ENCODE data around the gene CNDP2.
"Not testable (repeated sequence)": the region's sequence is repeated elsewhere in the genome, so short reads cannot be mapped to it uniquely, and the experiment has no call there.

CNDP2 gene

DNA sequence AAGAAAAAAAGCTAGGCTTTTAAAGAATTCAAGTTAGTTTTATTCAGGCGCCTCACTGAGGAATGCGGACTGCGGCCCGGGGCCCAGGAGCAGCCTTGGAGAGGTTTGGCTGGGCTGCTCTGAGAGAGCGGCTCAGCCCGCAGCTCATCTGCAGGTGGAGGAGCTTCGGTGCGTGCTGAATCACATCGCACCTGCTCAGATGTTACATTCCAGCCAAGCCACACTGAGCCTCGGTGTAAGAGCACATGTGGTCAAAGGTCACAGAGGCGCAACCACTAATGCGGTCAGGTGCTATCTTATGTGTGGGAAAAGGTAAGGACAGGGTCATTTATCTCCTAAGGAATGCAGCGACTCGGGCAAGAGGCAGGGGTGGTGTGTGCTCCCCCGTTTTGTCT is 21.1 kb downstream of the CNDP2 start:
- DNase-seq (ENCODE audit: low read depth, low spot score), result no peak

DNA sequence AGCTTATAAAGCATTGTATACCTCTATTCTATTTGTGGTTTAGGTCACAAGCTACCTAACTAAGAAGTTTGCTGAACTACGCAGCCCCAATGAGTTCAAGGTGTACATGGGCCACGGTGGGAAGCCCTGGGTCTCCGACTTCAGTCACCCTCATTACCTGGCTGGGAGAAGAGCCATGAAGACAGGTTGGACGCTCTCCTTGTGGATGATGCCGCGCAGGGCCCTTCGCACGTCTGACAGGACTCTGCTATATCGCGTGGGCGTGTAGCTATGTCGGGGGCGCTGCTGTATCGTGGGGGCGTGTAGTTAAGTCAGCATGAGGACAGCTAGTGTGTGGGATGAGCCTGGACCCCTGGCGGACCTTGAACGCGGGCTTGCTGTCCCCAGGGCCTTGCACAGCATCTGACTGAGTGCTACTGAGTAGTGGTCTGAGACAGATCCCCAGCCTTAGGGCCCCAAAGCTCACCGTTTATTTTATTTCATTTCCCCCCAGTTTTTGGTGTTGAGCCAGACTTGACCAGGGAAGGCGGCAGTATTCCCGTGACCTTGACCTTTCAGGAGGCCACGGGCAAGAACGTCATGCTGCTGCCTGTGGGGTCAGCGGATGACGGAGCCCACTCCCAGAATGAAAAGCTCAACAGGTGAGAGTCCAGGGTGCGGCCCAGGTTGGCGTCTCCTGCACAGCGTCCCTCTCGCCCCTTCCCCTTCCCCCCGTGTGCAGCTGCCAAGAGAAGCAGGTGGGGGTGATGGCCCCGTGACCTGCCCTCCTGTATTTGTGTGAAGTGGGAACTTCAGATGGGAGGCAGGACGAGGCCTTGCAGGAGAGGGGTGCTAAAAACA is 22.5 kb downstream of the CNDP2 start:
- no peak for DNase-seq (ENCODE audit: low read depth, low spot score)

GRCh38 chr18:74519320-74520095 is 23.3 kb downstream of the CNDP2 start:
- DNase-seq (ENCODE audit: low read depth, low spot score), result no peak

- no peak for DNase-seq (ENCODE audit: low read depth, low spot score)
Measured at GRCh38 chr18:74520096-74520833, 24.1 kb downstream of the CNDP2 start.

DNA sequence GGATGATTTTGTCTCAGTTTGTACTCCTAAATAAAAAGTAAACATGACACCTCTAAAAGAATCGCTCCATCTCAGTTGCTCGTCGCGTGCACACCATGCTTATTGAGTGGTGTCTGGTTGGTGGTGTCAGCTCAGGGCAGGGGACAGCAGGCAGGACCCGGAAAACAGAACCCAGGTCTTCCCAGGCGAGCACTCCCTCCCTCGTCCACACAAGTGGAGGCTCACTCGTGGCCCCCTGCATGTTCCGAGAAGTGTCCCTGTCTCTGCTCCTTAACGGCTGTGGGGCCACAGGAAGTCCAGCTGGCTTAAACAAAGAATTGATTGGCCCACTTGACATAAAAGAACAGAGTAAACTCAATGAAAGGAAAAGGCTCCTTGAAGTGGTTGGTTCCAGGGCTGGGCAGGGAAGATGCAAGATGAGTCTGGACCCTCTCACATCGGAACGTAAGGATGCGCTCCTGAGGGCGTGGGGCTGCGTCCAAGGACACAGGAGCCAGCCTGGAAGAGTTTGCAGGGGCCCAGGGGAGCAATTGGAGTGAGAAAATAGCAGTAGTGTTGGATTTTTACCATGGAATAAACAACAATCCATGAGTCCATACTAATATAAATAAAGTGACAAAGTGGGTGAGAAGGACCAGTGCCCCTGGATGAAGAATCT is 25.0 kb downstream of the CNDP2 start:
- DNase-seq (ENCODE audit: low read depth, low spot score), result no peak

GRCh38 chr18:74522635-74523548 is 26.7 kb downstream of the CNDP2 start:
- no peak for DNase-seq (ENCODE audit: low read depth, low spot score)

- DNase-seq (ENCODE audit: low read depth, low spot score), result no peak
Measured at GRCh38 chr18:74524097-74524496, 27.9 kb downstream of the CNDP2 start.

DNA sequence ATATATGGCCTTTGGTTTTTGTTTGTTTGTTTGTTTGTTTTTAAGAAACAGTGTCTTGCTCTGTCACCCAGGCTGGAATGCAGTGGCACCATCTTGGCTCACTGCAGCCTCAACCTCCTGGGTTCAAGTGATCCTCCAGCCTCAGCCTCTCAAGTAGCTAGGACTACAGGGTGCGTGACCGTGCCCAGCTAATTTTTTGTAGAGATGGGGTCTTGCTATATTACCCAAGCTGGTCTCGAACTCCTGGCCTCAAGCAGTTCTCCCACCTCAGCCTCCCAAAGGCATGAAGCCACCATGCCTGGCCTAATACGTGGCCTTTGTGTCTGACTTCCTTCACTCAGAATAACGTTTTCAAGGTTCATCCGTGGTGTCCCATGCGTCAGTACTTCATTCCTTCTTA is 28.8 kb downstream of the CNDP2 start:
- DNase-seq (ENCODE audit: low read depth, low spot score), result not testable (repeated sequence)

DNA sequence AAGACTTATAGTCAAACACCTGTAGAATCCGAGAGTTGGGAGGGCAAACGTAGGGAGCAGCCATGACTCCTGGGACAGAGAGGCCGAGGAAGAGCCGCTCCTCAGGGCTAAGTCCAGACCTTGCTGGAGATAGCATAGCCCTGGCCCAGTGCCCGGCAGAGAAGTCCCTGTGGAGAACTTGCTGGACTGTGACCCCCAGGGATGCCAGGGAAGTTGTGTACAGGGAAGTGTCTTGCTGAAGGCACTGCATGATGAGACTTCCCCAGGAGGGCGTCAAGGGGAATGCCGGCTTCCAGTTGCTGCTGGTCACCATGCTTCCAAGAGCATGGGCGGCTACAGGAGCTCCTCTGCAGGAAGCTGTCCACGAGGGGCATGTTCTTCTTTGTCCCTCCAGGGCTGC is 29.6 kb downstream of the CNDP2 start:
- no peak for DNase-seq (ENCODE audit: low read depth, low spot score)

- DNase-seq (ENCODE audit: low read depth, low spot score), result no peak
Measured at GRCh38 chr18:74526488-74526887, 30.3 kb downstream of the CNDP2 start.

DNA sequence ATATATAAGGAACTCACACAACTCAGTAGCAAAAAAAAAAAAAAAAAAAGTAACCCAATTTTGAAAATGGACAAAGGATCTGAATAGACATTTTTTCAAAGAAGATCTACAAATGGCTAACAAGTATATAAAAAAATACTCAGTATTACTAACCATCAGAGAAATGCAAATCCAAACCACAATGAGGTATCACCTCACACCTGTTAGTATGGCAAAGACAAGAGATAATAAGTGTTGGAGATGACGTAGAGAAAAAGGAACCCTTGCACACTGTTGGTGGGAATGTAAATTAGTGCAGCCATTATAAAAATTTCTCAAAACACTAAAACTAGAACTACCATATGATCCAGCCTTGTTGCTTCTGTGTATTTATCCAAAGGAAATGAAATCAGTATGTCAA is 32.3 kb downstream of the CNDP2 start:
- no peak for DNase-seq (ENCODE audit: low read depth, low spot score)

- DNase-seq (ENCODE audit: low read depth, low spot score), result no peak
Measured at GRCh38 chr18:74528913-74529312, 32.8 kb downstream of the CNDP2 start.

- no peak for DNase-seq (ENCODE audit: low read depth, low spot score)
Measured at GRCh38 chr18:74529378-74529777, 33.2 kb downstream of the CNDP2 start.

DNA sequence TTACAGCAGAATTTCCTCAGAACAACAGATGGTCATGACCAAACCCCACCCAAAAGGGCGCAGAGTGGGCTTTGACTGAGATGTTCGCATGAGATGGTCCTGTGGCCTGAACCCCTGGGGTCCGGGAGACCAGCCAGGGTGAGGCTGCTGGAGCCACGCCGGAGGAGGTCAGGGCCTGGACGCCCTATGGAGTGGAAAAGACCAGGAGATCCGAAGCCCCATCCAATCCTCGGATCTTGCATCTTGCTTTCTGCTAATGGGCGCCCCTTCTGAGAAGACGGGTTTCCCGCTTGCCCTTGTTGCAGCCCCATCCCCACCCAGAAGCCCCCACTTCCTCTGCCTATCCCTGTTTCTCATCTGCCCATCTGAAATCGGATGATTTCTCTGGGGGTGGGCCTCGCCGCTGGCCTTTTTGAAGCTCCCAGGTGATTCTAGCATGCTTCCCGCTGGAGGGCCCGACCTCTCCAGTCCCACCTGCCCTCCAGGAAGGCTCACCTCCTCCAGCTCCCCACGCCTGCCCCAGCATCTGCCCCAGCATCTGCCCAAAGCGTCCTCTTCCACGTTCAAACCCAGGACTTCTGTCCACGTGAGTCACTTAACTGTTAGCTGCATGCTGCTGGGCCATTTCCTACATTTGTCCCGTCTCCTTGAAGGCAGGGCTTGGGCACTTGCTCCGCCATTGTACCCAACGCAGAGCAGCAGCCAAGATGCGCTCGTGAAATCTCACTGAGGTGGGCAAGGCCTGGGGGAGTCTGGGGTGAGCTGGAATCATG is 33.8 kb downstream of the CNDP2 start:
- DNase-seq (ENCODE audit: low read depth, low spot score), result no peak

- no peak for DNase-seq (ENCODE audit: low read depth, low spot score)
Measured at GRCh38 chr18:74530584-74530862, 34.4 kb downstream of the CNDP2 start.

DNA sequence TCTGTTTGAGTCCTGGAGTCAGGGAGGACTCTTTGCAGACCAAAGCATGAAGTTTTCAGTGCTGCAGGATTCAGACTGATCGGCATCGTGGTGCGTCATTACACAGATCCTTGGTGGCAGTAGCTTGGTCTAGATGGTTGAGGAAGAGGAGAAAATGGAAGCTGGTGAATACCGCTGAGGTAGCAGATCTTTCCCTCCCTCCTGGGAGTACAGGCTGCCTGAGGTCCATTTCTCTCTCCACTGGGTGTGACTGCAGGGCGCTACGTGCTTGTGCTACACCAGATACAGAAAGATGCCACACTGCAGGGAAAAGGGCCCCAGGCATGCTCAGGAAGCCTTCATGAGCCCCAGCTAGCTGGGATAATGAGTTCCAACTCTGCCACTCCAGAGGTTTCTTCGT is 34.9 kb downstream of the CNDP2 start:
- no peak for DNase-seq (ENCODE audit: low read depth, low spot score)

GRCh38 chr18:74532511-74533025 is 36.4 kb downstream of the CNDP2 start:
- DNase-seq (ENCODE audit: low read depth, low spot score), result no peak

GRCh38 chr18:74533666-74534065 is 37.5 kb downstream of the CNDP2 start:
- no peak for DNase-seq (ENCODE audit: low read depth, low spot score)

DNA sequence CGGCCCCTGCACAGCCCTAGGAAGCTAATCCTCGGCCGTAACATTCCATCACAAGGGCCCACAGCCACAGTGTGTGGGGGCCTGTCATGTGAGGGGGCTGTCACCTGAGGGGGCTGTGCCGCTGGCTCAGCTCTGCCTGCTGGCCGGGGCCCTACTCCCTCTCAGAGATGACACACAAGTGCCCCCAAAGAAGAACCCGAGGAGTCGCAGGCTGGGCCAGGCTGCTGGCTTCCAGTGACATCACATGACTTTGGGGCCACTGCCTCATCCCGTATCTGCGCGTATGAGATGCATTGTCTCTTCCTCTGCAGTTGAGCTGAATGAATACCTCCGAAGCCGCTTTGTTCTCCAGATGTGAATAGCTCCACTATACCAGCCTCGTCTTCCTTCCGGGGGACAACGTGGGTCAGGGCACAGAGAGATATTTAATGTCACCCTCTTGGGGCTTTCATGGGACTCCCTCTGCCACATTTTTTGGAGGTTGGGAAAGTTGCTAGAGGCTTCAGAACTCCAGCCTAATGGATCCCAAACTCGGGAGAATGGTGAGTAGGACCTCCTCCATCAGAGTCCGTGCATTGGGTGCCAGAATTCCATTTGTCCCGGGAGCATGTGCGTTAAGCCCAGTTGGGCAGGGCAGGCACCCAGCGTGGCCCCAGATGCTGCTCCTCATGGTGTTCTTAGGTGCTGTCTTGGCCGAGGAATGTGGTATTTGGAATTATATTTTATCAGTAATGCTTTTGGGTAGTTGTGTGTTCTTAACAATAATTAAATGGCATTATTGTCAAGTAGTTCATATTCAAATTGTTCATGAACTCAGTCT is 38.2 kb downstream of the CNDP2 start, which contains the start of gene CNDP1:
Gene CNDP1 (plus strand): TSS at position 351 of the 820 bp plus-strand sequence. CDS start 168 bp downstream, at position 519.
- DNase-seq (ENCODE audit: low read depth, low spot score), result no peak

Data from activated CD4-positive, CD25-positive, alpha-beta regulatory T cell treated with anti-CD3 and anti-CD28 coated beads, Interleukin-2, amount 50 U/mL, for 16 hours (primary cell).